GM12892 (cell line): ENCODE measurements around the gene ANKRD44. TPM values are rescaled to one million over a fixed set of nuclear protein-coding genes. Genes with fewer than 3 reads are reported as not detected.
A peak's percentile ranks its signal among the peaks of the same experiment; 100 is the strongest.
"Not testable (repeated sequence)": the region's sequence is repeated elsewhere in the genome, so short reads cannot be mapped to it uniquely, and the experiment has no call there.

ENCODE experiments used
- DNase-seq: peaks from one replicate; pipeline ENCODE4 v3.0.0; 2011; ENCODE audit not compliant: insufficient read length
- FAIRE-seq: peaks from 2 replicates; lab custom pipeline; 2011; peaks lifted over from hg19 to GRCh38; lab: Jason Lieb, UNC
- POLR2A ChIP-seq: IDR thresholded peaks from 2 replicates; pipeline ENCODE4 v1.6.1; 2011; ENCODE audit warnings: low read depth, low read length, control low read depth
- POLR2AphosphoS5 ChIP-seq: IDR thresholded peaks from 2 replicates; pipeline ENCODE4 v1.6.1; 2011; ENCODE audit warnings: low read depth, low read length, control low read depth
- TAF1 ChIP-seq: IDR thresholded peaks from 2 replicates; pipeline ENCODE4 v1.6.1; 2011; ENCODE audit warnings: low read depth, mild to moderate bottlenecking, control low read depth, low read length, borderline replicate concordance
- polyA plus RNA-seq: library from polyadenylated mRNA; unstranded; fragments of >200 nt; gene quantifications from one replicate; pipeline ENCODE4 v1.2.1, GENCODE V29; 2012; ENCODE audit warnings: missing spikeins, inconsistent platforms; ENCODE audit not compliant: missing spikeins

Gene ANKRD44
- 32.8 TPM for polyA plus RNA-seq

DNA sequence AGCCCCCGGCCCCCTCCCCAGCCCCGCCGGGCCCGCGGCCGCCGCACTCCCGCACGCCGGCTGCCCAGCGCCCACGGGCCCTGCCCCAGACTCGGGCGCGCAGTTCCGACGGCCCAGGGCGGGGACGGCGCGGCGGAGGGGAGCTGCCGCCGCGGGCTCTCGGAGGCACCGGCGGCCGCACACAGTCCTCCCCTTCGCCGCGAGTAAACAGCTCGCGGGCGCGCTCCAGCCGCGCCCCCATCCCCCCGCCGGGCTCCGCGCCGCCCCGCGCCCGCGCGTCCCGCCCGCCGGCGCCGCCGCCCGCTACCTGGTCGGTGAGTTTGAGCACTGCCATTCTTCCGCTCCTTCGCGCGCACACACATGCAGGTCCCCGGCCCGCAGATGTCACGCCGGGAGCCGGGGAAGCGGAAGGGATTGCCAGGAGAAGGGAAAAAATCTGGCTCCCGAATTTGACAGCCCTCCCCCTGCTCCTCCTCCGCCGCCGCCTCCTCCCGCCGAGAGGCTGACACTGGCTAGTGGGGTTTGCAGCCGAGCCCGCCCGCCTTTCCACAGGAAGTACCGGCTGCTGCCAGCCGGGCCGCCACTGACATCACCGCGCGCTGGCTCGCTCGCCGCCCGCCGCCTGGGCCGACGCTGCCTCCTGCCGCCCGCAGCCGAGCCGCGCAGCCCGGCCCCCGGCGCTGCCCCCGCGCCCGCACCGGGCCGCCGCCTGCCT is at the start of gene ANKRD44:
TSS of gene ANKRD44 (minus strand) at position 510 of the 715 bp plus-strand sequence. CDS start at position 334, 176 bp downstream.
- TF ChIP-seq TAF1 = no peak; the same call in 1 of the 2 replicates
- TF ChIP-seq POLR2A = peak; percentile 53; the same call in 1 of the 2 replicates
- DNase-seq = peak; percentile 75
- peak; percentile 95 for FAIRE-seq

DNA sequence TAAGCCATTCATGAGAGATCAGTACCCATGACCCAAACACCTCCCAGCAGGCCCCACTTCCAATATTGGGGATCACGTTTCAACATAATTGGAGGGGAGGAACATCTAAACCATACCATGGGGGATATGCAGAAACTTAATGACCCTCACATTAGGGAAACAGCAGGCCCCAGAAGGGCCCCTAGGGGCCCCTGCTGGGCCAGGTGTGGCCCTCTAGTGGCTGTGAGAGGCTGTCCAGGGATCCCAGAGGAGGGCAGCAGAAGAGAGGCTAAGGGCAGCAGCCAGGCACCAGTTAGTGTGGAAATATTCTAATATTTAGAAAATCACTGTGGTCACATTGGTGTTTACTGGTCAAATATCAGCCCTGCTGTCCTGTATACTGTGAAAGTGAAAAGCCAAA is 49.3 kb upstream of the ANKRD44 start:
- TF ChIP-seq TAF1 (no peak), POLR2A (no peak), POLR2AphosphoS5 (no peak)
- no peak for FAIRE-seq
- no peak for DNase-seq

DNA sequence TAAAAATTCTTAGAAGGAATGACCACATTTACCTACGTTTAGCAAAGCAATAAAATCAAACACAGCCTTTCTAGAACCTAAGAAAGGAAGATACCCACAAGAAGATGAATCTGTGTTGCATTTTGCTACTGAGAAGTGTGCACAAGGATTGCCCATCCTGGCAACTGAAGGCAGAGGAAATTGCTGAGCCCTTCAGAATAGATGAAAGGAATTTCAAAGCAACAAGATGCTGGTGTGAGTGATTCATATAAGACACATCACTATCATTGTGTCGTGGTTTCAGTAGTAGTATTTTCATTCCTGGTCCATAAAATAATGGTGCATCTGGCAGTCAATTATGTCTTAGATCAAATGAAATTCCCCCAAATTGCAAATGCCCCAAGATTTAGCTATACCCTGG is 48.4 kb upstream of the ANKRD44 start:
- DNase-seq = no peak
- TF ChIP-seq POLR2AphosphoS5 (no peak), POLR2A (no peak), TAF1 (no peak)
- FAIRE-seq = no peak

DNA sequence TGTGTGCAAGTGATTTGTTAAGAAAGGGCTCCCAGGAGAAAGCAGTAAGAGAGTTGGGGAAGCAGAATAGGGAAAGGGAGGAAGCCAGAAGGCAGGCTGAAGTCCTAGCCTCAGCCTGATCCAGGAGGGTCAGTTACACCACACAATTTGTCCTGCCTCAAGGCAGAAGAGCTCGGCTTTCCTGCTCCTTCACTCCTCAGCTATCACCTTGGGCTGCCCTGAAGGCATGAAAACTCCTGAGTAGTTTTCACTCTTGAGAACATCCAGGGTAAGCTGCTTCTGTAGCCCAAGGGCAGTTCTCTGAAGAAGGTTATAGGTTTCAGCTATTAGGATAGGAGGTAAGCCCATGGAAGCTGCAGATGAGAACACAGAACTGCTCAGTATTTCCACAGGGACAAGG is 47.4 kb upstream of the ANKRD44 start:
- FAIRE-seq = no peak
- TF ChIP-seq TAF1 = no peak
- no peak for TF ChIP-seq POLR2AphosphoS5
- TF ChIP-seq POLR2A = no peak

DNA sequence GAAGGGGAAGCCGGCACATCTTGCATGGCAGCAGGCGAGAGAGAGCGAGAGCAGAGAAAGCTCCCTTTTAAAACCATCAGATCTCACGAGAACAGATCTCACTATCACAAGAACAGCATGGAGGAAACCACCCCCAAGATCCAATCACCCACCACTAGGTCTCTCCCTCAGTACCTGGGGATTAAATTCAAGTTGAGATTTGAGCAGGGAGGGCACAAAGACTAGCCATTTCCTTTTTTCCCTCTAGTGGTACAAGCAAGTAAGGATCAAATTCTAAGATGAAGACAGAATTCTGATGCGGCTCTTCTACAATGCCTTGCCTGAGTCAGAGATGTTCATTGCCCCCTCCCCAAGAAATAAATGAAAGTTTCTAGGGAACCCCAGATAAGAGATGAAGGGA is 45.6 kb upstream of the ANKRD44 start:
- DNase-seq = no peak
- TF ChIP-seq POLR2A (no peak), POLR2AphosphoS5 (no peak), TAF1 (no peak)
- FAIRE-seq = no peak

More for the DNA sequence above, 47.4 kb upstream of the ANKRD44 start:
- DNase-seq = no peak

DNA sequence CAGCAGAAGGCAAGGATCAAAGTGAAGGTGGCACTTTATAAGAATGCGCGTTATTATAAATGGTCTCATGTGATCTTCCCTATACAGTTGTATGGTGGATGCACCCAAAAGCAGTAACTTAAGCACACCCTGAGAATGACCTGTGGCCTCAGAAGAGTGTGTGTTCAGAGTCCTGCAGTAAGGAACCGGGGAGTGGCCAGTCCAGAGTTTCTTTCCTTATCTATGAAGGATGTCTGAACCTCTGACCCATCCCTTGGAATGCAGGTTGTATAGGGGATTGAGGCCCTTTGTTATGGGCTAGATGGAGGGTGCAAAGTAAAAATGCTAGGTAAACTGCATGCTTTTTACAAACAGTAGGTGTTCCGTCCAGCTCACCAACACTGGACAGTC is 43.6 kb upstream of the ANKRD44 start:
- no peak for DNase-seq
- FAIRE-seq = no peak
- TF ChIP-seq POLR2A = no peak
- TF ChIP-seq POLR2AphosphoS5 = no peak
- no peak for TF ChIP-seq TAF1

DNA sequence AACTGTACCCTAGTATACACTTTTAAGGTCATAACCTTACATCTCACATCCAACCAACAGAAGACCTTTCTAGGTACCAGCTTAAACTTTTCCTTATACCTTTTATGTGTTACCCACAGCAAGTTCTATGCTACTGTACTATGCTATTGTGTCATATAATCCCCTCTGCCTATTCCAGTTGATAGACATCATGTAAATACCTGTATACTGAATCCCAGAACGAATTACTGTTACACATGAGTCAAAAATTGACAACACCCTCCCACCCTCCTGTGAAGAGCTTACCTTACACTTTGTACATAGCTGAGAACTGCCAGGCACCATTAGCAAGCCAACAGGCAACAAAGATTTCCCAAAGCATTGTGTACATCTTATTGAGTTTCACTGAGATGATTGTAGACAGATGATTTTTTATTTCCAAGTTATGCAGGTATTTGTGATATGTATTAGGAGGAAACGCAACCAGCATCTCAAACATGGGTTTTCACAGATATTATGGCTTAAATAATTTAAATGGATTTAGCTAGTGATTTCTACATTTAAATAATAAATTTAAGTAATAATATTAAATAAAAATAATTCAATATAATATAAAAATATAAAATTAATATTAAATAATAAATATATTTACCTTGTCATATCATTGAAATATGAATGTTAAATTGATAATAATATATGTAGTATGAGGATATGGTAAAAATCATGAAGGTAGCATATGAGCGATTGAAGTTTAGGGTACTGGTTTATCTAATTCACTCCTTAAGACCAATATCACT is 43.0 kb upstream of the ANKRD44 start:
- TF ChIP-seq POLR2A (no peak), POLR2AphosphoS5 (no peak), TAF1 (no peak)
- FAIRE-seq (no peak), DNase-seq (no peak)

DNA sequence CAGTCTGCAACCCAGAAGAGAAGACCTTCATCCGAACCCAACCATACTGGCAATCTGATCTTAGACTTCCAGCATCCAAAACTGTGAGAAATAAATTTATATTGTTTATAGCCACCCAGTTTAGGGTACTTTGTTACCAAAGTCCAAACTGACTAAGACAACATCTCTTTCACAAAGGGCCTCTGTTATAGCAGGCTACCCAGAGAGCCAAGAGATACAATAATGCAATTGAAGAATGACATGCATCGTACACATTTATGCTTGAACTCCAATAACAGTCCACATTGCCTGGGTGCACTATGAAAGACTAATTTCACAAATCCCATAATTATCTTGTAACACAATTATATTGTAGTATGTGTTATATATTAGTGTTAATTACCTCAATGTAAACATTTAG is 39.1 kb upstream of the ANKRD44 start:
- TF ChIP-seq POLR2AphosphoS5 (no peak), TAF1 (no peak), POLR2A (no peak)
- DNase-seq = no peak
- no peak for FAIRE-seq

DNA sequence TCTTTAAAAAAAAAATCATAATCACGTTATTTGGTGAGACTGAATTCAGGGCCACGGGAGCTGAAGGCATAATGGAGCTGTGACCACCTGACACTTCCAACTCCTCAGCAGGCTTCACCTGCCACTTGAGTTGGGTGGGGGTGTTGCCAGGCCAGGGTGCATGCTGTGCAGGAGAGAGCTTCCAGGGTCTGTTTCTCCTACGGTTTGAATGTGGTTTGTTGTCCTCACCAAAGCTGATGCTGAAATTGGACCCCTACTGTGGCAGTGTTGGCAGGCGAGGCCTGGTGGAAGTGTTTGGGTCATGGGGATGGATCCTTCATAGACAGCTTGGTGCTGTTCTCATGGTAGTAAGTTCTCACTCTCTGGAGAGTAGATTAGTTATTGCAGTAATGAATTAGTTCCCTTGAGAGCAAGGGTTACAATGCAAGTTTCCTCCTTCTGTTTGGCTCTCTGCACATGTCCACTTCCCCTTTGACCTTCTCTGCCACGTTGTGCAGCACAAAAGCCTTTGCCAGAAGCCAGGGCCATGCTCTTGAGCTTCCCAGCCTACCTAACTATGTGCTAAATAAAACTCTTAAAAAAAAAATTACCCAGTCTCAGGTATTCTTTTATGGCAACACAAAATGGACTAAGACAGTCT is 38.3 kb upstream of the ANKRD44 start:
- TF ChIP-seq TAF1 (no peak), POLR2A (no peak), POLR2AphosphoS5 (no peak)
- FAIRE-seq (no peak), DNase-seq (no peak)

DNA sequence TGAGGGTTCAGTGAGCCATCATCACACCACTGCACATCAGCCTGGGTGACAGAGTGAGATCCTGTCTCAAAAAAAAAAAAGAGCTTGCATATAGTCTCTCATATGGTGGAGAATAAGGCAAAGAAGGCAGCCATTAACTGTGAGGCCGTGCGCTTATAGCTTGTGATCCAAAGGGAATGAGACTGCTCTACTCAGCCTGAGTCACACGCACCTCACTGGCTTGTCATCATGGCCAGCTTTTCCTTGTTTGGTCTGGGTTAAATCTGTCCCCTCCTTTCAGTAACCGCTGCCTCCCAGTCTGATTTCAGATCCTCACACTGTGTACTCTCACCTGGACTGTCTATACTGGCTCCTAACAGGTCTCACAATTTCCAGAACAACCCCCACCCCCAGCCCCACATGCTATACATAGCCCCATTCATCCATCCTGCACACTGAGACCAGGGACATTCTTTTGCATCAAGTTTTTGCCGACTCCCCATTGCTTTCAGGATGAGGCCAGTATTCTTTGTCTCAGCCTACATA is 35.3 kb upstream of the ANKRD44 start:
- TF ChIP-seq POLR2AphosphoS5 (no peak), POLR2A (no peak), TAF1 (no peak)

DNA sequence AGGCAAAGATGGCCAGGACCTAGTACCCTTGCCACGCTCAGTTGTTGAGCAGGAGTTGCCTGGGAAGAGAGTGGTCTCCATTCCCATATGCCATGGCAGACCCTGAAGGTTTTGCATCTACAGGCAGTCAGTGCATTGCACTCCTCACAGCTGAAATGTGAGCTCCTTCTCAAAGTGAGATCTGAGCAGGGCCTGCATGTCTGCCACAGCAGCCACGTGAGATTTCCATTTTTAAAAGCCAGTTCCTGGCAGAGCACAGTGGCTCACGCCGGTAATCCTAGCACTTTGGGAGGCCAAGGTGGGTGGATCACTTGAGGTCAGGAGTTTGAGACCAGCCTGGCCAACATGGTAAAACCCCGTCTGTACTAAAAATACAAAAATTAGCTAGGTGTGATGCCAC is 33.4 kb upstream of the ANKRD44 start:
- FAIRE-seq, DNase-seq: not testable (repeated sequence)

More for the DNA sequence above, 35.3 kb upstream of the ANKRD44 start:
- FAIRE-seq (no peak), DNase-seq (no peak)

DNA sequence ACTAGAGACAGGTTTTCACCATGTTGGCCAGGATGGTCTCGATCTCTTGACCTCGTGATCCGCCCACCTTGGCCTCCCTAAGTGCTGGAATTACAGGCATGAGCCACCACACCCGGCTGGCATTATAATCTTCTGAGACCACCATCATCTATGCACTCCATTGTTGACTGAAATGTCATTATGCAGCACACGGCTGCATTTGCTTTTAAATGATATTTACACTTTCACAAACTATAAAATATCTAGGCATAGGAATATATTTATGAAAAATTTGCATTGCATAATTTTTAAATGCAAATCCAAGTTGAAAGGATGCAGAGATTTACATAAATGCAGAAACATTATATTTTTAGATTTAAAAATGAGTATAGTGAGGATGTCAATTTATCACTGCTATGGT is 30.0 kb upstream of the ANKRD44 start:
- no peak for FAIRE-seq
- DNase-seq = no peak
- TF ChIP-seq POLR2AphosphoS5 = no peak
- TF ChIP-seq POLR2A = no peak
- no peak for TF ChIP-seq TAF1
